HG02840 (cell line): ENCODE data around the gene SARS2.
"Not testable (repeated sequence)": the region's sequence is repeated elsewhere in the genome, so short reads cannot be mapped to it uniquely, and the experiment has no call there.

Experiments used
- ATAC-seq: cut with Tn5 transposase; IDR thresholded peaks from one replicate; pipeline ENCODE4 v1.9.1; 2021; ENCODE audit warnings: mild to moderate bottlenecking, moderate library complexity, moderate number of reproducible peaks; ENCODE audit not compliant: unreplicated experiment, low FRiP score

Gene SARS2, protein sequence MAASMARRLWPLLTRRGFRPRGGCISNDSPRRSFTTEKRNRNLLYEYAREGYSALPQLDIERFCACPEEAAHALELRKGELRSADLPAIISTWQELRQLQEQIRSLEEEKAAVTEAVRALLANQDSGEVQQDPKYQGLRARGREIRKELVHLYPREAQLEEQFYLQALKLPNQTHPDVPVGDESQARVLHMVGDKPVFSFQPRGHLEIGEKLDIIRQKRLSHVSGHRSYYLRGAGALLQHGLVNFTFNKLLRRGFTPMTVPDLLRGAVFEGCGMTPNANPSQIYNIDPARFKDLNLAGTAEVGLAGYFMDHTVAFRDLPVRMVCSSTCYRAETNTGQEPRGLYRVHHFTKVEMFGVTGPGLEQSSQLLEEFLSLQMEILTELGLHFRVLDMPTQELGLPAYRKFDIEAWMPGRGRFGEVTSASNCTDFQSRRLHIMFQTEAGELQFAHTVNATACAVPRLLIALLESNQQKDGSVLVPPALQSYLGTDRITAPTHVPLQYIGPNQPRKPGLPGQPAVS

DNA sequence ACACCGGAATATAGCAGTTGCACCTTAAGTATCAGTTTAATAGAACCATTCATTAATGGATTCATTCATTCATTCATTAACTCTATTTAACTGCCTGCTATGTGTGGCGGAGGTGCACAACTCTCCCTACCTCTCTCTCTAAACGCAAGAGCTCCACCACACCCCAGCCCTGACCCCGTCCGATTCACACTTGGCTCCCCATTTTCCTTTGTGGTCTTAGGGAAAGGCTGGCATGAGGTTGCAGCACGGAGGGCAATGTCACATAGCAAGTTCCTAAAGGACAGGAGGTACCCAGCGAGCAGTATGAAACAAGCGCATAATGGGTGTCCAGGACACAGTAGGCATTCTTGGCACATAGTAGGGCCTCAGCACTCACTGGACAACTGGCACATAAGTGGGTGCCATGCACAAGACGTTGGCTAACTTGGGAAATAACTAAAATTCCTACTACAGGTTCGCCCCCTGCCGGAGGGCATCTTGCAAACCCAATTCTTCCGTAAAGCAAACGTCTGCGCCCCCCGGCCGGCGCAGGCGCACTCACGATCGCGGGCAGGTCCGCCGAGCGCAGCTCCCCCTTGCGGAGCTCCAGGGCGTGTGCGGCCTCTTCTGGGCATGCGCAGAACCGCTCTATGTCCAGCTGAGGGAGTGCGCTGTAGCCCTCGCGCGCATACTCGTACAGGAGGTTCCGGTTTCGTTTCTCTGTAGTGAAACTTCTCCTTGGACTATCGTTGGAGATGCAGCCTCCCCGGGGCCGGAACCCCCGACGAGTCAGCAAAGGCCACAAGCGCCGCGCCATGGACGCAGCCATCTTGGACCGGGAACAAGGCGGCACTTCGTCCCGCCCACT, at the start of gene SARS2:
Gene SARS2 (minus strand): TSS at position 835 of the 847 bp plus-strand sequence. CDS start 27 bp downstream, at position 808.
- peak; percentile 79 for ATAC-seq

DNA sequence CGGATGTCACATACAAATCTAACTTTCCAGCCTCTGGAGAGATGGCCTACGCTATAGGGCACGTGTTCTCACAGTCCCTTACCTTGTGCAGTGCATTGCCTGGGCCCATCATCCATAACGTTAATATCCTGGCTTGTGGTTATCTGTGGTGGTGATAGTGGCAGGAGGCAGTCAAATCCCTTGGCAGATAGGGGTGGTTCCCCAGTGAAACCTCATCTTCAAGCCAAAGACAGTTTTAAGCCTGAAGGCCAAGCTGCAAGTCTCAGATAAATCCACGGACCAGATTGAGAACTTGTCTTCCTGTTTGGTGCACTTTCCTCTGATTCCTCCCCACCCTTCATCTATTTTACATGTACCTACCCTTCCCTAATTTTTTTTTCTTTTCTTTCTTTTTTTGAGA, 49.2 kb upstream of the SARS2 start:
- no peak for ATAC-seq

DNA sequence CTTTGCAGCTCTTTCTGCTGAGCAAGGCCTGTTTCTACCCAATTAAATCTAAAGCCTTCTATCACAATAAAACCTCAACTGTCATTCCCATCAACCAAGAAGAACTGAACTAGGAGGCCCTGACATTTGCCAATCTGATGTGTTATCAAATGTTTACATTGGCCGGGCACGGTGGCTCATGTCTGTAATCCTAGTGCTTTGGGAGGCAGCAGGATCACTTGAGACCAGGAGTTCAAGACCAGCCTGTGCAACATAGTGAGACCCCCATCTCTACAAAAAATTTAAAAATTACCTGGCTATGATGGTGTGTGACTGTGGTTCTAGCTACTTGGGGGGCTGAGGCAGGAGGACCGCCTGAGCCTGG, 47.7 kb upstream of the SARS2 start:
- ATAC-seq, result no peak

DNA sequence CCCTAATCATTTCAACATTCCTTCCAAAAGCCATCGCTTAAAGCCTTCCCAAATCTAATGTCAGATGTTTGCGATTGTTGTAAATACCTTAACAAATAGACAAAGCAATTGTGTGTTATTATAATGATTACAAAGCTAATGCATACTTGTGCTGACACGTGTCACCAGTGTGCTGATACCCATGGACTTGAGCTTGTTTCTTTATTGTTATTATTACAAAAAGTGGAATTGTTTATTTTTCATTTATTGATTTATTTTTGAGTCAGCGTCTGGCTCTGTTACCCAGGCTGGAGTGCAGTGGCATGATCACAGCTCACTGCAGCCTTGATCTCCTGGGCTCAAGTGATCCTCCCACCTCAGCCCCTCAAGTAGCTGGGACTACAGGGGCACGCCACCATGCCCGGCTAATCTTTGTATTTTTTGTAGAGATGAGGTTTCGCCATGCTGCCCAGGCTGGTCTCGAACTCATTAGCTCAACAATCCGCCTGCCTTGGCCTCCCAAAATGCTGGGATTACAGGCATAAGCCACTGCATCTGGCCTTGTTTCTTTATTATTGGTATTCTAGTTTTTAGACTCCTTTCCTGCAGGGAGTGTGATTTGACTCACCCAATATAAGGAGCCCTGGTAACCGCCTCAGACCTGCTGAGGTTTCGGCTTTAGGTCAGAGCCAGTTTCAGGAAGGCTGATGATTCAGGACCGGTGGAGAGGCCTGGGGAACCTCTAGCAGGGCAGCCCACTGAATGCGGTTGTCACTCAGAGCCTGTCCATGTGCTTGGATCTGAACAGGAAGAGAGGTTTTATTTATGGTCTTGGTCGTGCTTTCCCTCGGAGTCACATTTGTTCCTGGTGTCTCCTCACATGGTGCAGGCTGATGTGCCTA, 47.1 kb upstream of the SARS2 start:
- peak; percentile 61 for ATAC-seq

DNA sequence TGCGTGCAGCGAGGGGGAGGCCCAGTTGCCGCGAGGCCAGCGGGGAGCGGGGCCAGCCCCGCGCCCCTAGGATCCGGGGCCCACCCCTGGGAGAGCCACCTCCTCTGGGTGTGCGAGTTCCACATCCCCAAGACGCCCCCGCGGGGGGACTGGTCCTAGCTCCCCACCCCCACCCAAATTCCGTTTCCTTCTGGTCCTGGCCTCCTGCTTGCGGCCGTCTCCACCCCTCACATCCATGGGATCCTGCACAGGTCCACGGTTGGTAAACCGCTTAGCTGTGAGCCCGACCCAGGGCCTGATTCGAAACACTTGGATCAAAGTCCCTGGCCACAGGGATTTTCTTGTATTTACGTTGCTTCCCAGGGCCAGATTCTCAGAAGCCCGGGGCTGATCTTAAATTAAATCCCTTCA, 45.3 kb upstream of the SARS2 start:
- no peak for ATAC-seq

DNA sequence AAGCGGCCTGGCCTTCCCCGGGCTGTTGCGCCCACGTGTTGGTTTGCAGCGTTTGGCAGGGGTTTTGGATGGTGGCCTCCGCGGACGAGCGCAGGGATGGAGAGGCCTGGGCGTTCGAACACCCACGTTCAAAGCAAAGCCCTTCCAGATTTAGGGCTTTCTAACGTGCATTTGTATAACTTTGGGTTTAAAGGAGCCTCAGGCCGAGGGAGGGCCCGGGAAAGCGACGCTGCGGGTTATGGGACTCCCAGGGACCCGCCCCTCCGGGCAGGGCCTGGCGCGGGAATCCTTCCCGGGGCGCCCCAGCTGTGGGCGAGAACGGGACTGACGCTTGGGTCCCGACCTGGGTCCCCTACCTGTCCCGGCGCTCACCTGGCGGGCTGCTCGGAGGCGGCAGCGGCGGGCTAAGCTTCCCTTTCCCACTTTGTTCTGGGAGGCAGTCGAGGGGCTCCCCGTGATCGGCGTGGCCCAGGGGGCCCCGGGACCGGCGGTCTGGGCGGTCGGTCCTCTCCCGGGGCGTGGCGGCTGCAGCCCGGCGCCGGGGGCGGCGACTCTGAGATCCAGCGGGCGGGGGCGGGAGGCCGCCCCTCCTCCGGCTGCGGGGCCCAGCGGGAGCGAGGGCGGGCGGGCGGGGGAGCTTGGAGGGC, 44.8 kb upstream of the SARS2 start, which contains the start of gene FBXO17:
Gene FBXO17 (minus strand): TSS at position 529 of the 647 bp plus-strand sequence. CDS start 25,423 bp downstream, outside the sequence.
- ATAC-seq, result no peak

DNA sequence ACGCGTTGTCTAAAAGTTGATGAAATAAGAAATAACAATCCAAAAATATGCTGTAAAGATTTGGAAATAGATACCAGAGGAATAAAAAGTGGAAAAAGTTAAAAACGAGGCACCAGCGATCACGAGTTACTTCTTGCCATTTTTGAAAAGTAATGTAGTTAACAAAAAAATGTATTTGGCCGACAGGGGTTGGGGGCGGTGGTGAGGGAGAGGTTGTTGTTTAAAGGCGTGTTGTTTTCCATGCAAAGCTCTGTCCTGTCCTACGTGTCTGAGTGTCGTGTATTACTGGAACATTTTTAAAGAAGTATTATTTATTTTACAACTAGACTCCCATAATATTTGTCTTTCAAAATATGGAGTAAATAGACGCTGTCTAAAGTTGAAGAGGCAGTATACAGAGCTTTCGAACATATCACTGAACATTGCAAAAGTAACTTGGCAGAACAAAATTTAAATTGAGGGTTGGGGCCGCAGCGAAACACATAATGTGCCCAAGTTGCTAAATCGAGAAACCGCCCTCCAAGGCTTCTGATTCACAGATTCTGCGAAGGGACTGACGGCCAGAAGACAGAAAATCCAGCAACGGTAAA, 44.2 kb upstream of the SARS2 start:
- ATAC-seq, result no peak

DNA sequence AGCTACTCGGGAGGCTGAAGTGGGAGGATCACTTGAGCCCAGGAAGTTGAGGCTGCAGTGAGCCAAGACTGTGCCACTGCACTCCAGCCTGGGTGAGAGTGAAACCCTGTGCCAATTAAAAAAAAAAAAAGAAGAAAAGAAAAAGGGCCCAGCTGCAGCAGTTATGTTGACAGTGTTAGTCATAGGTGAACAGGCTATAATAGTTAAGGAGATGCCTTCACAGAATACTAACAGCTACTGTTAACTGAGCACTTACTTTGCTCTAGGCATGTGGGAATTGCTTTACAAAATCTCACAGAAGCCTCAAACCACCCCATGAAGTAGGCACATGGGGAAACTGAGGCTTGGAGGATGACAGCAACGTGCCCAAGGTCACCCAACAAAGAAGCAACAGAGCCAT, 41.1 kb upstream of the SARS2 start:
- ATAC-seq, result no peak

DNA sequence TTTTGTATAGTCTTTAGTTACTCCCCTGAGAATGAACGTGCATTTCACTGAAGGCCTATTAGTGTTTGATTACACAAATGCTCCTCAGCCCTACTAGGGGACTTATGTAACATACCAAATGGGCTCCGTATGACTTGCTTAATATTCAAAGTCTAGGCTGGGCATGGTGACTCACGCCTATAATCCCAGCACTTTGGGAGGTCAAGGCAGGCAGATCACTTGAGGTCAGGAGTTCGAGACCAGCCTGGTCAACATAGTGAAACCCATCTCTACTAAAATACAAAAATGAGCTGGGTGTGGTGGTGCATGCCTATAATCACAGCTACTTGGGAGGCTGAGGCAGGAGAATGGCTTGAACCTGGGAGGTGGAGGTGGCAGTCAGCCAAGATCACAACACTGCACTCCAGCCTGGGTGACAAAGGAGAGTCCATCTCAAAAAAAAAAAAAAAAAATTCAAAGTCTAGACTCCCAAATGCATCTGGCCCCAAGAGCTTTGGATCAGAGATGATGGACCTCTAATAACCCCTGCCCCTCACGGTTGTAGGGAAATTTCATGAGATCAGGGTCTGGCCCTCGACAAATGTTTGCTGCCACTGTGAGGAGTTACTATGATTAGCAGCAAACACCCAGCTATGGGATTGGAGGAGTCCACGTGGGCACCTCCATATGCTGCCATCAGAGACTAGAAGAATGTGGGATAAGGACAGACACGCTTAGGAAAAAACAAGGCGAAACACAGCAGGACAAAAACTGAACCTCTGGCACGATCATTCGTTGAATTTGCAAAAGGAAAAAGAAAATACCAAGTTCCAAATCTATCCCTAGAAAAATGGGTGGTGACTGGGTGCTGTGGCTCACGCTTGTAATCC, 40.3 kb upstream of the SARS2 start:
- no peak for ATAC-seq

DNA sequence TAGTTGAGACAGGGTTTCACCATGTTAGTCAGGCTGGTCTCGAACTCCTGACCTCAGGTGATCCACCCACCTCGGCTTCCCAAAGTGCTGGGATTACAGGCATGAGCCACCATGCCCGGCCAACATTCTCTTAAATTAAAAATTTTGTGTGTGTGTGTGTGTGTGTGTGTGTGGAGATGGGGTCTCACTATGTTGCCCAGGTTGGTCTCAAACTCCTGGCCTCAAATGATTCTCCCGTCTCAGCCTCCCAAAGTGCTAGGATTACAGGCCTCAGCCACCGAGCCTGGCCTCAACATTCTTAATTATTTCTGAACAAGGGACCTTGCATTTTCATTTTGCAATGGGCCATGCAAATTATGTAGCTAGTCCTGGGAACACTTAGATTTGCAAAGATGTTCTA, 35.6 kb upstream of the SARS2 start:
- not testable (repeated sequence) for ATAC-seq

DNA sequence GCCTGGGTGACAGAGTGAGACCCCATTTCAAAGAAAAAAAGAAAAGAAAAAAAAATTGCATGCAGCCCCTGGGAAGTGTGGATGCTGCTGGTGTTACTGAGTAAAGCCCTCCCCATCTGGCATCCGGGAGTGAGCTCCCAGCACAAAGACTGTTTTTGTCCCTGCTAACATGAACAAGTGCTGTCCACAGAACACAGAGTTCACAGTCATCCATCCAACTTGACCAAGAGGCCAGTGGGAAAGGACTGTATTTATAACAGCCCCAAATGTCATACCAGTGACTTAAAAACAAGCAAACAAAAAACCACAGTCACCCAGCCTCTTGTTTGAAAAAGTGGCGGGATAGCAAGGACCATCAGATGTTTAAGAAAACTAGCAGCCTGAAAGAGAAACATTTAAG, 34.2 kb upstream of the SARS2 start:
- ATAC-seq, result no peak

DNA sequence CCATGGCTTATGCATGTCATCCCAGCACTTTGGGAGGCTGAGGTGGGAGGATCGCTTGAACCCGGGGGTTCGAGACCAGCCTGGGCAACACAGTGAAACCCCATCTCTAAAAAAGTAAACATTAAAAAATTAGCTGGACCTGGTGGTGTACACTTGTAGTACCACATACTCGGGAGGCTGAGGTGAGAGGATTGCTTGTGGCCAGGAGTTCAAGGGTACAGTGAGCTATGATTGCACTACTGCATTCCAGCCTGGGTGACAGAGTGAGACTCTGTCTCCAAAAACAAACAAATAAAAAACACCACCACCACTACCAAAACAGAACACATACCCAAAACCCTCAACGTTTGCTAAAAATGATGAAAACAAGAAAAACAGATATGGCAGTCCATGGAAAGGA, 29.1 kb upstream of the SARS2 start:
- no peak for ATAC-seq

DNA sequence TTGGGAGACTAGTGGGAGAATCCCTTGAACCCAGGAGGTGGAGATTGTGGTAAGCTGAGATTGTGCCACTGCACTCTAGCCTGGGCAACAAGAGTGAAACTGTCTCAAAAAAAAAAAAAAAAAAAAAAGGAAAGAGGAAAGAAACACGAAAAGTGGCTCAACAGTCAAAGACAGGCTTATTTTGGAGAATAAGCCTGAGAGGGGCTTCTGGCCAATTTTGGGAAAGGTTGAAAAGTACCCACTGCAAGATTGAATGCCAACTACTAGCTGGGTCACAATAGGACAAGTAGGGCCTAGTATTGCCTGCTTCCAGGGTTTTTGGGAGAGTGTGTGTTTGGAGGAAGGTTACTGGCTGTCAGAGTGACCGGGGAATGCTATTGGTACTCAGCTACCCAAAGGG, 27.7 kb upstream of the SARS2 start:
- no peak for ATAC-seq

DNA sequence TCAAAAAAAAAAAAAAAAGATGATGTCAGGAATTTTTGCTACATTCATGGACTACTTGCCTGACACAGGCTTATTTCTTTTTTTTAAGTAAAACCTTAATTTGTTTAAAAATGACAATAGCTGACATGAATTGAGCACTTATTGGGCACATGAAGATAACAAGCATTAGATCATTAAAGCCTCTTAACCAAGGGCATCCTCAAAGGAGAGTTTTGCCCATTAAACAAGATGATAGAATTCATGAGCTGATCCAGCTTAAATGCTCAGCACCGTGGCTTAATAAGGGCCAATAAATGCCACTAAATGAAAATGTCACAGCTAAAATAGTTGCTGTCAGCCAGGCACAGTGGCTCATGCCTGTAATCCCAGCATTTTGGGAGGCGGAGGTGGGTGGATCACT, 25.7 kb upstream of the SARS2 start:
- ATAC-seq, result no peak

DNA sequence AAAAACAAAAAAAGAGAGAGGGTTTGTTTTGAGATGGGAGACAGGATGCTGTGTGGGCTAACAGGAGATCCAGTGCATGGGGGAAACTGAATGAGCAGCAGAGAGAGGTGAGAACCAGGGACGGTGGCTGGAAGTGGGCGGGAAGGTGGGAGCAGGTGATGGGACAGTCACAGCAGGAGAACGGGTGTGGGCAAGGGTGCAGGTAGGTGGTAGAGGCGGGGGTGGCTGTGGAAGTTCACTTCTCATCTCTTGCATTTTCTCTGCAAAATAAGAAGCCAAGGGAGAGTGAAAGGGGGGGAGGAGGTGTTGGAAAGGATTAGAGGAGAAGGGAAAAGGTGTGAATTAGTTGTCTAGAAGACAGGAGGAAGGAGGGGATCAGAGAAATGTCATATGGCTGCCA, 23.1 kb upstream of the SARS2 start:
- no peak for ATAC-seq

DNA sequence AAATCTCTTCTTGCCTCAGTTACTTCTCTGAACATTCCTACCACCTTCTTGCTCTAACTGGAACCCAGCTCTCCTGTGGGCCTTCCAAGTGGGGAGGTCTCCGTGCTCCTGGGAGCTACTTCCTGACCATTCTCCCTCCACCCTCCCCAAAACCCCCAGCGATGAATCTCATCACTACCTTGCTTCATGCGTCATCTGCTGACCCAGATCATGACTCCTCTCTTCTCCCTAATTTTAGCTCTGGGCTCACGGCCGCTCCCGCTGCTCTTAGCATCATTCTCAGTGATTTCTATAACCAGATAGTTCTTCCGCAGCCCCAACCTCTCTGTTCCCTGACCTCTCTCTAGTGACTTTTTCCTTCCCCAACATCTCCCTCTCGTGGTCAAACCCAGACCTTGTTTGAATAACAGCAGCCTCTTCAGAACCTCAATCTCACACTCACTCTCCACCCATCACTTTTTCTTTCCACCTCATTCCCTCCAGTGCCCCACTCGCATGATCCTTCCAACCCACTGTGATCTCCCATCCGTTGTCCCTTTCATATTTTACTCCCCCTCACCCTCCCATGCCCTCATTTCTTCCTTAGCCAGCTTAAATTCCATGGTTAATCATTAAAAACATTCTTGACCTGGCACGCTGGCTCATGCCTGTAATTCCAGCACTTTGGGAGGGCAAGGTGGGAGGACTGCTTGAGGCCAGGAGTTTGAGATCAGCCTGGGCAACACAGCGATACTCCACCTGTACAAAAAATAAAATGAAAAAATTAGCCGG, 22.0 kb upstream of the SARS2 start:
- ATAC-seq, result no peak

DNA sequence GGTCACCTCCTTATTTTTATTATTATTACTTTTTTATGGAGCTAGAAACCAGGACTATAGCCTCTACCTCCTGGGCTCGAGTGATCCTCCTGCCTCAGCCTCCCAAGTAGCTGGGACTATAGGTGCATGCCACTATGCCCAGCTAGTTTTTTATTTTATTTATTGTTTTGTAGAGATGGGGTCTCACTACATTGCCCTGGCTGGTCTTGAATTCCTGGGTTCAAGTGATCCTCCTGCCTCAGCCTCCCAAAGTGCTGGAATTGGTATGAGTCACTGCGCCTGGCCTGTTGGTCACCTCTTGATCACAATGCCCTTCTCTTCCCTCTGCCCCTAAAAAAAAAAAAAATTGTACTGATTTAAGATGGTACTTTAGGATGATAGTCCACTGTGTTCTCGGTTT, 20.6 kb upstream of the SARS2 start:
- ATAC-seq, result no peak
